GM19240 (cell line): ENCODE results near the gene RPS5.
A peak's percentile ranks its signal among the peaks of the same experiment; 100 is the strongest.
"Not testable (repeated sequence)": the region's sequence is repeated elsewhere in the genome, so short reads cannot be mapped to it uniquely, and the experiment has no call there.

Experiments used
- DNase-seq: peaks from one replicate; pipeline ENCODE4 v3.0.0; 2011; ENCODE audit warnings: low spot score; ENCODE audit not compliant: insufficient read length

The RPS5 gene

DNA sequence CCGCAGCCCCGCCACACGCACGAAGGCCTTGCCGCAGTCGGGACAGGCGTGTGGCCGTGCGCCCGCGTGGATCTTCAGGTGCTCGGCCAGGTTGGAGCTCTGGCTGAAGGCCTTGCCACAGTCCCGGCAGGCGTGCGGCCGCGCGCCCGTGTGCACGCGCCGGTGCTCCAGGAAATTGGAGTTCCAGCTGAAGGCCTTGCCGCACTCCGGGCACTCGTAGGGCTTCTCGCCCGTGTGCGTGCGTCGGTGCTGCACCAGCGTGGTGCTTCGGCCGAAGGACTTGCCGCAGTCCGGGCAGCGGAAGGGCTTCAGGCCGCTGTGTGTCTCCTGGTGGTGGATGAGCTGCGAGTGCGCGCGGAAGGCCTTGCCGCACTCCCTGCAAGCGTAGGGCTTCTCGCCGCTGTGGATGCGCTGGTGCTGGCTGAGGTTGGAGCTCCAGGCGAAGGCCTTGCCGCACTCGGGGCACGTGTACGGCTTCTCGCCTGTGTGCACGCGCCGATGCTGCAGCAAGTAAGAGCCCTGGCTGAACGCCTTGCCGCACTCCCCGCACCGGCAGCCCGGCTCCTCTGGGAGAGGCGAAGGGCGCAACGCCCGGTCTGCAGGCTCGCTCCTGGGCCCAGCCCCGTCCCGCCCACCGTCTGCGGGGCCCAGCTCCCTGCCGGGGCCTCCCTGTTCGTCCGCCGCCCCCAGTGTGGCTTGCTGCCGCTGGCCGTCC lies 30.1 kb upstream of the RPS5 start:
- no peak for DNase-seq

DNA sequence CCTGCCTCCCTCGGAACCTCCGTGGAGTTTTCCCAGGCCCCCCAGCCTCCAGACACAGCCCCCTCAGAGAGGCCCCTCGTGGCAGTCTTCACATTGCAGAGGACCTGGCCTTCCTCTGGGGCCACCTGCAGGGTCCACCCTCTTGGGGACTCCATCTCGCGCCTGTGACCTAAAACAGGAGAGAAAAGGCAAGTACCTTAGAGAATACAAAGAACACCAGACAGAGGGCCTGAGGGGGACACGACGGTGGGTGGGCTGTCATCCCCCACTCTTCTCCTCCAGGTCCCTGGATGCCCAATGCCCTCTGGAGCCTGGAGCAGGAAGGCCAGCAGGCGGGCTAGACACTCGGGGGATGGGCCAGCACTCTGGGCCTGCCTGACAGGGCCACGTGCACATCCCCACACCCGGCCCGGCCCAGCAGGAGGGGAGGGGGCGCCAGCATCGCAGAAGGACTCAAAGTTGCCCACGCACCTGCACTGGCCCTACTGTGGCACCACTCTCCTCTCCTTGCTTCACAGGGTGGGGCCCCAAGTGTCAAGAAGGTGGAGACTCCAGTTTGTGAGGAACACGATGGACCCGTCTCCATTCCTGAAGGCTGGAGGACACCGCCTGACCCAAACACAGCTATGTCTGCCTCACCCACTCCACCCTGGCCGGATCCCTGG lies 29.5 kb upstream of the RPS5 start:
- no peak for DNase-seq

DNA sequence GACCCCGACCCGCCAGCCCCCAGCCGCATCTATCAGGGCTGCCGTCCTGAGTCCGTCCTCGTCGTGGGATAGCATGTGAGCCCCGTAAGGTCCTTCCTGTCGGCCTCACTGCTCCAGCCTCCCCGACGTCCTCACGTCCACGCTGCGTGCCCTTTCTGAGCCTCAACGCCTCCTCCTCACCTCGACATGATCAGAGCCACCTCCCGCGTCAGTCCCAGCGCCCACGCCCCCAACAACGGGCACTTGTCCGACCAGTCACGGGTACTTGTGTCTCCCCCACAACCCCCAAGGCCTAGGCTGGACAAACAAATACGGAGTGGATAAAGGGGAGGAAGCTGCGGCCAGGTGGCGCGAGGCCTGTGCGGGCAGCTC lies 25.2 kb upstream of the RPS5 start:
- peak; percentile 75 for DNase-seq

DNA sequence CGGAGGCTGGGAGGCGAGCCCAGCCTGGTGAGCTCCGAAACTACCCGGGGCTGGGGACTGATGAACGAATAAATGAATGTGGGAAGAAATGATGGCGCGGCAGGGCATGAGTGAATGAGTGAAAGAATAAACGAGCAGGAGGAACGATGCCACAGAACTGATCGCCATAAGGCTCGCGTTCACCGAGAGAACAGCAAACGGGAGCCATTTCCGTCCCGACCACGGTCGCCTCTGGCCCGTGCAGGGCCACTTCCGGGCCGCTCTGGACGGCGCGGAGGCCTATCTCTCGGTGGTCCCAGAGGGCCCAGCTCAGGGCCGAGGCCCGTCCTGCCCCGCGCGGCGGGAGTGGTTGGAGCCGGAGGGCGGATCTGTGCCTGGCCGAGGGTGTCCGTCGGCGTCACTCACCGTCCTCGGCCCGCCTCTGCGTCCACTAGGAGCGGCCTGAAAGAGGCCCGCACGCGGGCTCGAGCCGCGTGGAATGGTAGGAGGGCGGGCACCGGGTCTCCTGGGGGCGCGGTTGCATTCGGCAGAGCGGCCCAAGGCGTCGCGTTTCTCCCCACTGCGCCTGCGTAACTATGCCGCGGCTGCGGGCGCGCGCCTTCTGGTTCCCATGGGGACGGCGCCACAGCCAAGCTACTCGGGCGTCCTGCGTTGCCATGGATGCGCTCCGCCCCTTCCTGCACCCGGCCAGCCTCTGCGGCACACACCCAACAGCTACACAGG lies 24.6 kb upstream of the RPS5 start, which contains the start of gene ZNF497:
ZNF497 (minus strand) TSS at position 480 of the 723 bp plus-strand sequence. CDS start 5,116 bp downstream, outside the sequence.
- DNase-seq, result peak; percentile 100

DNA sequence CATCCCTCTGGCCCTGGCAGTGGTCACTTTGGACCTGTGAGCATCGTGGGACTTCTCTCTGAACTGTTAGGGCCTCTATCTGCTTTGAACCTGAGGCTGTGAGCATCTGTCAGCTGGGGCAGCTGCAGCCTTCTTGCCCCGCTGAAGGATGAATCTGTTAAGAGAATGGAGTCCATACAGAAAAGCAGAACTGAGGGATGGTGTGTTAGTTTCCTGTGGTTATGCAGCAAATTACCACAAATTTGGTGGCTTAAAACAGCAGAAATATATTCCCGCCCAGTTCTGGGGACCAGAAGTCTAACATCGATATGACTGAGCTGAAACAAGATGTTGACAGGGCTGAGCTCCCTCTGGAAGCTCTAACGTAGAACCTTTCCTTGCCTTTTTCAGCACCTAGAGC lies 22.9 kb upstream of the RPS5 start:
- DNase-seq, result no peak

DNA sequence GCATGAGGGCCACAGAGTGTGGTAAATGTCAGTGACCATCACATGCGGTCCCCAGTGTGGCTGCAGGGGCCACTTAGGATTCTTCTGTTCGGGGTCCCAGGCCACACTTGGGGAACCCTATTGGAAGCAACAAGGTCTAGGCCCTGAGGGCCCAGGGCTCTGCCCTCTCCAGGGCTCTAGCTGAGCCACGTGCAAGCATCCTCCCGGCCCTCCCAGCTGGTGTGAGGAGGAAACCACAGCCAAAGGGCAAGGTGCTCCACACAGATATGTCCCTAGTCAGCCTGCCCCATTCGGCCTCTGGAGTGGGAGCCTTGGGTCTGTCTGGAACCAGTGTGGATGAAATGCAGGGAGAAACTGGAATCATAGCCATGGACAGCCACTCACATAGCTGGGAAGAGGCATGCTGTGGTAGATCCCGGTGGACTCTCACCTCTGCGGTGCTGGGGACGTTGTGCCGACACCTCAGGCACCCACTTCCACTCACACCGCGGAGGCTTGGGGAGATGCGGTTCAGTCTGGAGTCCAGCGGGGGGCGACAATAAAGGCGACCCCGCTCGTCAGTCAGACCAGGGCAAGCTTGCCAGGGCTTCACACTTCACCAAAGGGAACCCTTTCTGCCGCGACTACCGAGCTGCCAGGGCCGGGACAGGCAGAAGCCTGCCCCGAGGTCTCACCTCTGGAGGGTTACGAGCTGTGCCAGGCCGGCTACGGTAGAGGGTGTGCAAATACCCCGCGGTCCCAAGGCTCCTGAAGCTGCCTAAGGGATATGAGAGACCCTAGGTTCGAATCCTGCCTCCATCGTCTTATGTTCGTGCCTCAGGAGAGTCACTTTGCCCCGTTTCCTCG lies 20.3 kb upstream of the RPS5 start:
- no peak for DNase-seq

DNA sequence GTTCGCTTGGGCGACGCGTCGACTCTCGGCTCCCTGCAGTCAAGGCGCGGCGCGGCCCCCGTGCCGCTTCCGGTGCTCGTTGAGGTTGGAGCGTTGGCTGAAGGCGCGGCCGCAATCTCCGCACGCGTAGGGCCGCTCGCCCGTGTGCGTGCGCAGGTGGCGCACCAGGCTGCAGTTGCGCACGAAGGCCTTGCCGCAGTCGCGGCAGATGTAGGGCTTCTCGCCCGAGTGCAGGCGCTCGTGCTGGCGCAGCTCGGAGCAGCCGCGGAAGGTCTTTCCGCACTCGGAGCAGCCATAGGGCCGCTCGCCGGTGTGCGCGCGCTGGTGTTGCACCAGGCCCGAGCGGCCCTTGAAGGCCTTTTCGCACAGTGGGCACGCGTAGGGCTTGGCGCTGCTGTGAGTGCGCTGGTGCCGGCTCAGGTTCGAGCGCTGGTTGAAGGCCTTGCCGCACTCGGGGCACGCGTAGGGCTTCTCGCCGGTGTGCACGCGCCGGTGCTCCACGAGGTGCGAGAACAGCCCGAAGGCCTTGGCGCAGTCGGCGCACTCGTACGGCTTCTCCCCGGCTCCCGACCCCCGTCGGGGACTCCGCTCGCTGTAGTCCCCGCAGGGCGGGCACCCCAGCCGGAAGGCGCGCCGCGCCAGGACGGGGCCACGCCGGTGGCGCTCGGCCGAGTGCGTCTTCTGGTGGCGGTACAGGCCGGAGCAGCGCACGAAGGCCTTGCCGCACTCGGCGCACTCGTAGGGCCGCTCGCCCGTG lies 19.2 kb upstream of the RPS5 start:
- DNase-seq, result no peak

DNA sequence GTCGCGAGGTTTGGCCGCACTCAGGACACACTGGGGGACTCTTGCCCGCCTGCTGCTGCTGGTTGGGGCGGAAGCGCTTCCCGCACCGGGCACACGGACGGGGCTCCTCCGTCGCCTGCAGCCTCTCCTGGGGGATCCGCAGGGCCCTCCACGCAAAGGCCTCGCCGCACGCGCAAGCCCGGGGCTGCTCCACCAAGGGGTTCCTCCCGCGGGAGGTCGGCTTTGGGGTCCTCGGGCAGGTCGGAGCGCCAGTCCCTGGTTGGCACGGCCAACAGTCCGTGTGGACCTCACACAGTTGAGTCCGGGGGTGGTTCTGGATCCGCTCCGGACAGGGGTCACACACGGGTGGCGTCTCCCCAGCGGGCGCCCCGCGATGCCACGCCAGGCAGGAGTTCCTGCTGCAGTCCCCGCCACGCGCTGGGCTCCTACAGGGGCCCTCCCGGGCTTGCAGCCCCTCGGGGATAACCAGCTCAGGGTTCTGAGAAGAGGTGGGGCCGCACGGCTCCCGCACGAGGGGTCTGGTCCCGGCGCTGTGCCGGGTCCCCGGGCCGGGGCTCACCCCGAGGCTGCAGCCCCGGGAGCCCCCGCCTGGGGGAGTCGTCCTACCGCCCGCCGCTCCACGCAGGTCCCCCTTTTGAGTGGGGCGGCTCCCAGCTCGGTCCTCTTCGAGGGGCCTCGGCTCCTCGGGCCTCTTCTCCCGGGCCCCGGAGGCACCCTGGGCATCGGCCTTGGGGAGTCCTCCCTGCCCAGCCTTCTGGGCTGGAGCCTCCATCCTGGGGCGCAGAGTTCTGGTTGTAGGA lies 18.3 kb upstream of the RPS5 start:
- DNase-seq, result no peak

DNA sequence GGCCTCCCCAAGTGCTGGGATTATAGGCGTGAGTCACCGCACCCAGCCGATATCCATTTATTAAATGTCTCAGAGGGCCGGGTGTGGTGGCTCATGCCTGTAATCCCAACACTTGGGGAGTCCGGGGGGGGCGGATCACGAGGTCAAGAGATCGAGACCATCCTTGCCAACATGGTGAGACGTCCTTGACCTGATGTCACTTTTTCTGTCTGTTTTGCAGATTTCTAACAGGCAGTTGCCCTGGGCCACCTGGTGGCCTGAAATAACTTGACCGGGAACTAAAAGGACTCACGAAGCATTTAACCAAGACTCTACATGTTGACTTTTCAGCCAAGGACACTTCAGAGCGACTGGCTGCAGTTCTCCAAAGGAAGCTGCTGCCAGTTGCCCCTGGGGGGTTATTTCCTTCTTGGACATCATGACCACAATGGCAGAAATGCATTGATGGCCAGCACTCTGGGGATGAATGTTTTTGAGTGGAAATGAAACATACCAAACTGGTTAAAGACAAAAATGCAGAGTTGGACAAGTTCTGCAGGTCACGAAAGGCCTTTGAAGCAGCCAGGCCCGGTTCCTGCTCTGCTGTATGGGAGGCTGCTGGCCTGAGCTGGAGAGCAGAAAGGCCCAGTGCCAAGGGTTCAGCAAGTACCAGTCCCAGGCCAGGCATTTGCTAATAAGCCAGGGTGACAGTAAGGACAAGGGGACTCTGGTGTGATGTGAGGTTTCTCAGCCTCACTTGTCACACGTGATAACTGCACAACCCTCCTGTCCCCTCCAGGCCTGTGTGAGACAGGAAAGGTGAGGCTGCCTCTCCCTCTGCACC lies 14.5 kb upstream of the RPS5 start:
- no peak for DNase-seq

DNA sequence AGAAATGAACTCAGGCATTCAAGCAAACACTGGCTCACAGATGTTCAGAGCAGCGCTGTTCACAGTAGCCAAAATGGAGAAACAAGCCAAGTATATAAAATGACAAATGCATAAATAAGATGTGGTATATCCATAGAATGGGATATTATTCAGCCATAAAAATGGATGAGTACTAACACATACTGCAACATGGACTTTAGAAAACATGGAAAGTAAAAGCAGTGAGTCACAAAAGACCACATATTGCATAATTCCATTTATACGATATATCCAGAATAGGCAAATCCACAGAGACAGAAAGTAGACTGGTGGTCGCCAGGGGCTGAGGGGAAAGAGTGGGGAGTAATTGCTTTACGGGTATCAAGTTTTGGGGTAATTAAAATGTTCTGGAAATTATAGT lies 12.9 kb upstream of the RPS5 start:
- no peak for DNase-seq

DNA sequence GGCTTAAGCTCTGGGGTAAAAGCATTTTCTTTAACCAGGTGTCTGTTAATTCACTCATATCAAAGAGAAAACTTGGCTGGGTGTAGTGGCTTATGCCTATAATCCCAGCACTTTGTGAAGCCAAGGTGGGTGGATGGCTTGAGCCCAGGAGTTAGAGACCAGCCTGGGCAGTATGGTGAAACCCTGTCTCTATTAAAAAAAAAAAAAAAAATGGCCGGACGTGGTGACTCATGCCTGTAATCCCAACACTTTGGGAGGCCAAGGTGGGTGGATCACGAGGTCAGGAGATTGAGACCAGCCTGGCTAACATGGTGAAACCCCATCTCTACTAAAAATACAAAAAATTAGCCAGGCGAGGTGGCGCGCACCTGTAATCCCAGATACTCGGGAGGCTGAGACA lies 10.3 kb upstream of the RPS5 start:
- not testable (repeated sequence) for DNase-seq

DNA sequence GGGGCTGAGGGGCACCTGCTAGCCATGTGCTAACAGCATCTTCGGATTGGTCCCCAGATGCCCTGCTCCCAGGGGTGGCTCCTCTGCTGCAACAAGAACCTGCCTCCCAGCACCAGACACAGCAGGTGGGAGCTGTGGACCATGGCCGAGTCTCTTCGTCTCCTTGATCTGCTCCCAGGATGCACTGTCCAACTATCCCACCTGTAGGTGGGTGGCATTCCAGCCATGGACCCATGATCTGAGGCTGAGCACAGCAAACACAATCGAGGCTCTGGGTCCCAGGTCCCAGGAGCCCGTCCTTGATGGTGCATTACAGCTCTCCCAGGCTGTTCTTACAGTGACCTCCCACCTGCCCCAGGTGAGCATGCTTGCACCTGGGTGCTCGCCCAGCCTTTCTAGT lies 7.8 kb upstream of the RPS5 start:
- DNase-seq, result no peak

DNA sequence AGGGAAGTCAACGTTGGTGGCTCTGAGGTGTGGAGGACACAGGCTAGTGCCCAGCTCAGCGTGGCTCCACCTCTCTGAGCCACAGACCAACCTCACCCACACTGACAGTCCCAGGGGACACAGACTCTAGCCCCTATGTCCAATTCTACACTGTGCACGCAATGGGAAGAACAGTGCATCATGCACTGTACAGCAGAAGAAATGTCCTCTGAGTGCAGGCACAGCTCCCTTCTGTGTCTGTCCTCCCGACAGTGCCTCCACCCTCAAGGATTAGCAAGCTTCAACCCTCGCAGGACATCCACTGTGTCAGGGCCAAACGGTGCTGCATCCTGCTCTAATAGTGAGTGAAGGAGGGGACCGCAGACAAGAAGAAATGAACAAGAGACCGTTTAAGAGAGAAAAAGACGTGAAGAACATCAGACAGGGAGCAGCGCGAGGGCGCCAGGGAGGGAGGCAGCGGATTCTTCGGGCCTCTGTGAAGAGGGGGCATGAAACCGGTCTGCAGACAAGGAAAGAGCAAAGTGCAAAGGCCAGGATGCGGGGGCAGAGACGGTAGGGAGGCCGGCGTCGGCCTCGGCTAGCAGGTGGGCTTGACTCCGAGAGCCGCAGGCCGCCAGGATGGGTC lies 6.9 kb upstream of the RPS5 start:
- no peak for DNase-seq

DNA sequence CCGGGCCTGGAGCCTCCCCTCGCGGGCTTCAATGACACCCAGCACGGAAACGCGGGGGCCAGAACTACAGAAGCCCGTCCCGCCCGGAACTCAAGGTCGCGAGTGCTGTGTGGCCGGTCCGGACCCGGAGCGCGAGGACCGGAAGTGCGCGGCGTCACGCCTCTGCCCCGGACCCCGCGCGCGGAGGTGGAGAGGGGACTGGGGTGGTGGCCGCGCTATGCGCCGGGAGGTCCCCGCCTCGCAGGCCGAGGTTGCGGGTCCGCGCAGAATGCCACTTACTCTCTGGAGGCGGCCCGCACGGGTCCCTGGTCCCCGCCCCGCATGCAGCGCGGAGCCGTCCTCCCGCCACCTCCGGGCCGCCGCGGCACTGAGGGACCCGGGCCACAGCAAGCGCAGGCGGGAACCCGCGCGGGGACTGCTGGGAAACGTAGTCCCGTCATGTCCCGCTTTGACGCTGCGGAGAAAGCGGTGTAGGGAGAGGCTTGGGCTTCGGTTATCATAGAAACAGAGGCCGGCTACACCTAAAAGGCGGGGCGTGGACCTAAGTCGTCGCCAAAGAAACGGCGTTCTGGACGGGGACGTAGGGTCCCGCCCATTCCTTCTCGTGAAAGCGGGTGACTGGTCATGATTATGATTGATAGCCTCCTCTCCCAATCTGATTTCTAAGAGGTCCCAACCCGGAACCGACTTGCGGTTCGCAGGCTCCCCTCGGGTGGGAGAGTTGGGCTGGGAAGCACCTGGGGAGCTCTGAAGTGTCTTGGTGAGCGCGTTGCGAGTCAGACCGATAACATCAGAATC lies 6.2 kb upstream of the RPS5 start, which contains the start of gene ZNF837:
ZNF837 (minus strand) TSS at position 369 of the 798 bp plus-strand sequence. CDS start 11,698 bp downstream, outside the sequence.
- DNase-seq, result peak; percentile 94

DNA sequence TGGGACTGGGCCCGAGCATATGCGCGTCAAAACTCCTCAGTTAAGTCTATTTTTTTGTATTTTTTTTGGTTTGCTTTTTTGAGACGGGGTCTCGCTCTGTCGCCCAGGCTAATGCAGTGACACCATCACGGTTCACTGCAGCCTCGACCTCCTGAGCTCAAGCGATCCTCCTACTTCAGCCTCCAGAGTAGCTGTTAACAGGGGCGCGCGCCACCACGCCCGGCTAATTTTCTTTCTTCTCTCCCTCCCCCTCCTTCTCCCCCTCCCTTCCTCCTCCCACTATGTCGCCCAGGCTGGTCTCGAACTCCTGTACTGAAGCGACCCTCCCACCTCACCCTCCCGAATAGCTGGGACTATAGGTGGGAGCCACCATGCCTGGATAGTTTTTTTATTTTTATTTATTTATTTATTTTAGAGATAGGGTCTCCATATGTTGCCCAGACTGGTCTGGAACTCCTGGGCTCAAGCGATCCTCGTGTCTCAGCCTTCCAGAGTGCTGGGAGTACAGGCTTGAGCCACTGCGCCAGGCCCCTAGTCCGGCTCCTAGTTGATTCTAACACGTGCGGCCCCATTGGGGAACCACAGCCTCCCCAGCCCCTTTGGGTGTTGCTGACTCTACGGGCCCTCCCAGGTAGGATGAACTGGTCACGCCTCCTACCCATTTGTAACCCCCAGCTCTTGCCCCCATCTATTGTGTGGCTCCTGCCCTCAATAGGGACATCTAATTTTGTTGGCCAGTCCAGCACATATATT lies 5.4 kb upstream of the RPS5 start:
- DNase-seq, result no peak

DNA sequence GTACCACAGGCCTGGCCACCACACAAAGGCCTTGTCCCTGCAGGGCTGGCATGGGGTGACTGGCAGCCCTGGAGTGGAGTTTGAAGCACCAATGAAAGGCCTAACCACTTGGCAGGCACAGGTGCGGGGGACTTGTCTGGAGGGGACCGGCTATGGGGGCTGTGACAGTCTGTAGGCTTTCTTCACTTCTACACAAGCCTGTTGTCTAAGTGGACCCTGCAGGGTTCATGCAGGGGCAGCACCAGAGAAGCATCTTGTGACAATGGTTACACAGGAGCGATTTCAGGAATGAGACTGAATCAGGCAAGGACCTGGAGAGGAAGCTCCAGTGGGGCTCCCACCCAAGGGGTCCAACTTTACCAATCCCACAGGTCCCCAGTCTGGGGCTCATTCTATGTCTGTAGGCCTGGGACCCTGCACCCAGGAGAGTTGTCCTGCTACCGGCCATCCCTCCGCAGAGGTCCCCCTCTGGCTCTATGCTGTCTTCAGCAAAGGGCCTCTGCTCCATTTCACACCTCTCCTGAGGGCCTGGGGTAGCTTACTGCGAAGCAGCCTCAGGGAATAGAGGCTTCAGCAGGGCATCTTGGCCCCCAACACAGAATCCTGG lies 4.0 kb upstream of the RPS5 start:
- DNase-seq, result no peak
